Measurements from ENCODE around the gene LAMA2. TPM values are rescaled to one million over a fixed set of nuclear protein-coding genes. Genes with fewer than 3 reads are reported as not detected.

Gene LAMA2
- total RNA-seq, 4 donors from 2014 or later = 203 to 339 (median 275) TPM

GRCh38 chr6:129476248-129476564 lies 593.3 kb downstream of the LAMA2 start:
- no peak overlapping the region for H3K4me3 ChIP-seq
- TF ChIP-seq POLR2A (IDR thresholded peaks at IDR 0.05) (no peak), EP300 (IDR thresholded peaks at IDR 0.05) (no peak)
- TF ChIP-seq, protein P1, sequence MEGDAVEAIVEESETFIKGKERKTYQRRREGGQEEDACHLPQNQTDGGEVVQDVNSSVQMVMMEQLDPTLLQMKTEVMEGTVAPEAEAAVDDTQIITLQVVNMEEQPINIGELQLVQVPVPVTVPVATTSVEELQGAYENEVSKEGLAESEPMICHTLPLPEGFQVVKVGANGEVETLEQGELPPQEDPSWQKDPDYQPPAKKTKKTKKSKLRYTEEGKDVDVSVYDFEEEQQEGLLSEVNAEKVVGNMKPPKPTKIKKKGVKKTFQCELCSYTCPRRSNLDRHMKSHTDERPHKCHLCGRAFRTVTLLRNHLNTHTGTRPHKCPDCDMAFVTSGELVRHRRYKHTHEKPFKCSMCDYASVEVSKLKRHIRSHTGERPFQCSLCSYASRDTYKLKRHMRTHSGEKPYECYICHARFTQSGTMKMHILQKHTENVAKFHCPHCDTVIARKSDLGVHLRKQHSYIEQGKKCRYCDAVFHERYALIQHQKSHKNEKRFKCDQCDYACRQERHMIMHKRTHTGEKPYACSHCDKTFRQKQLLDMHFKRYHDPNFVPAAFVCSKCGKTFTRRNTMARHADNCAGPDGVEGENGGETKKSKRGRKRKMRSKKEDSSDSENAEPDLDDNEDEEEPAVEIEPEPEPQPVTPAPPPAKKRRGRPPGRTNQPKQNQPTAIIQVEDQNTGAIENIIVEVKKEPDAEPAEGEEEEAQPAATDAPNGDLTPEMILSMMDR (IDR thresholded peaks at IDR 0.05) = no peak
- 81% methylated on average over 4 of the region's 4 CpGs for WGBS, 2 donors
- no peaks in the 10 kb centered on the region for H3K9me3 ChIP-seq
- no peaks in the 10 kb centered on the region for H3K27me3 ChIP-seq
- peaks cover 0 to 4% (median 0%) of the 10 kb centered on the region in 4 donors for H3K4me1 ChIP-seq
- H3K27ac ChIP-seq = no peak overlapping the region
- H3K36me3 ChIP-seq = peaks cover 0 to 20% (median 0%) of the 10 kb centered on the region in 3 donors
- no peak for DNase-seq (ENCODE audit: low spot score in 2 of 2)

GRCh38 chr6:129476810-129477209 lies 593.9 kb downstream of the LAMA2 start:
- Histone ChIP-seq H3K27ac (no peak overlapping the region), H3K27me3 (no peaks in the 10 kb centered on the region), H3K4me1 (peaks cover 0 to 4% (median 0%) of the 10 kb centered on the region in 4 donors), H3K36me3 (peaks cover 0 to 26% (median 0%) of the 10 kb centered on the region in 3 donors), H3K9me3 (no peaks in the 10 kb centered on the region), H3K4me3 (no peak overlapping the region)
- WGBS, 2 donors = 75 to 78% methylated on average over 4 of the region's 4 CpGs
- TF ChIP-seq EP300 (IDR thresholded peaks at IDR 0.05) (no peak), POLR2A (IDR thresholded peaks at IDR 0.05) (no peak)
- TF ChIP-seq, protein P1 (IDR thresholded peaks at IDR 0.05) = no peak
- no peak for DNase-seq (ENCODE audit: low spot score in 2 of 2)

DNA sequence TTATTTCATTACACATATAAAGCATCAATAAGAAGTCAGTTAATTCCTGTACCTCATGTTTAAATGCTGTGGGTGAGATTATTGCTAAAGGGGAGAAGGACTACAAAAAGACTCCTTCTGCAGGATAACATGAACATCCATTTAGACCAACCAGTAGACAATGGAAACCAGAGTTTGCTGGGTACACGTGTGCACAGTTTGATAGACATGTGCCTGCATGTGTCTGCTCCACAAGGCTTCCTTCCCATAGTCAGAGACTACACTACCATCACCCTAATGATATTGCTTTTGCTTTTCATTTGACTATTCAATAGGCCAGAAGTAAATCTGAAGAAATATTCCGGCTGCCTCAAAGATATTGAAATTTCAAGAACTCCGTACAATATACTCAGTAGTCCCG lies 595.4 kb downstream of the LAMA2 start:
- peaks cover 0 to 4% (median 0%) of the 10 kb centered on the region in 4 donors for H3K4me1 ChIP-seq
- no peak for DNase-seq (ENCODE audit: low spot score in 2 of 2)
- no peaks in the 10 kb centered on the region for H3K27me3 ChIP-seq
- WGBS, 2 donors = 86% methylated on average over 4 of the region's 4 CpGs
- no peaks in the 10 kb centered on the region for H3K9me3 ChIP-seq
- no peak overlapping the region for H3K27ac ChIP-seq
- H3K4me3 ChIP-seq = no peak overlapping the region
- no peak for TF ChIP-seq EP300 (IDR thresholded peaks at IDR 0.05)
- TF ChIP-seq, protein P1 (IDR thresholded peaks at IDR 0.05) = no peak
- TF ChIP-seq POLR2A (IDR thresholded peaks at IDR 0.05) = no peak
- H3K36me3 ChIP-seq = peaks cover 0 to 37% (median 0%) of the 10 kb centered on the region in 3 donors

DNA sequence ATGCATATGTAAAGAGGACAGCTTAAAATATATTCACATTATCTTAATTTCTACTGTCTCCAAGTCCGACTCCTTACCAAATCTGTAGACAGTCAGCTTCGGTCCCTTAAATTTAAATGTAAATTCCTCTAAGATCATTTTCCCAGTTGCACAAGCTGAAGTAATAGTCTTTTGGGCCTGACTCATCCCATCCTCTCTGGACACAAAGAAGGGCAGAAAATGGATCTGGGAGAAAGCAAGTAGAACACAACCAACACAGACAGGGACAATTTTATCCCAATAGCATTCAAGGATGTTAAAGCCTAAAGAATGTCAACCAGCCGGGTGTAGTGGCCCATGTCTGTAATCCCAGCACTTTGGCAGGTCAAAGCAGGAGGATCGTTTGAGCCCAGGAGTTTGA lies 598.8 kb downstream of the LAMA2 start:
- no peak for DNase-seq (ENCODE audit: low spot score in 2 of 2)
- Histone ChIP-seq H3K27ac (peak overlapping the region in 1 of 4 donors; percentile 4), H3K4me3 (no peak overlapping the region), H3K9me3 (no peaks in the 10 kb centered on the region), H3K4me1 (peaks cover 0 to 8% (median 0%) of the 10 kb centered on the region in 4 donors), H3K27me3 (no peaks in the 10 kb centered on the region), H3K36me3 (peaks cover 0 to 42% (median 0%) of the 10 kb centered on the region in 3 donors)
- no peak for TF ChIP-seq POLR2A (IDR thresholded peaks at IDR 0.05)
- TF ChIP-seq, protein P1 (IDR thresholded peaks at IDR 0.05) = no peak
- TF ChIP-seq EP300 (IDR thresholded peaks at IDR 0.05) = no peak
- WGBS, 2 donors = 87 to 88% methylated on average over 4 of the region's 4 CpGs

- Histone ChIP-seq H3K9me3 (no peaks in the 10 kb centered on the region), H3K27ac (peak overlapping the region in 2 of 4 donors; percentile 51 to 78), H3K4me3 (no peak overlapping the region), H3K36me3 (peaks cover 0 to 38% (median 0%) of the 10 kb centered on the region in 3 donors), H3K4me1 (peaks cover 3 to 24% (median 8%) of the 10 kb centered on the region in 4 donors), H3K27me3 (no peaks in the 10 kb centered on the region)
- TF ChIP-seq EP300 (IDR thresholded peaks at IDR 0.05) = no peak
- TF ChIP-seq, protein P1 (IDR thresholded peaks at IDR 0.05) = no peak
- no peak for TF ChIP-seq POLR2A (IDR thresholded peaks at IDR 0.05)
- DNase-seq (ENCODE audit: low spot score in 2 of 2) = no peak
- WGBS, 2 donors = 52 to 58% methylated on average over 2 of the region's 2 CpGs
Observed at GRCh38 chr6:129485746-129486145, 602.8 kb downstream of the LAMA2 start.
